Measurements from ENCODE around the gene ASIC2. TPM values are rescaled to one million over a fixed set of nuclear protein-coding genes. Genes with fewer than 3 reads are reported as not detected.

The ASIC2 gene
- total and polyA plus RNA-seq, 7 donors, result 0.01 TPM; not detected in 6

GRCh38 chr17:33201283-33201682 is 91.8 kb downstream of the ASIC2 start:
- H3K27me3 ChIP-seq (ENCODE audit: insufficient read depth in 3 of 3, low read length in 2 of 3), result peaks cover 0 to 10% (median 0%) of the 10 kb centered on the region in 3 donors
- H3K9me3 ChIP-seq, result no peaks in the 10 kb centered on the region
- intact Hi-C loops (cut with DNase I), result no loop called here
- DNase-seq (no peak), ATAC-seq (no peak)
- no peaks in the 10 kb centered on the region for H3K36me3 ChIP-seq (ENCODE audit: insufficient read depth in 1 of 2, low read depth in 1 of 2)
- H3K4me1 ChIP-seq, result no peaks in the 10 kb centered on the region
- 63 to 76% (median 67%) methylated on average over 4 of the region's 4 CpGs for WGBS, 3 donors
- H3K4me3 ChIP-seq, result no peak overlapping the region
- TF ChIP-seq CTCF (IDR thresholded peaks at IDR 0.05), result no peak
- H3K27ac ChIP-seq, result no peak overlapping the region

DNA sequence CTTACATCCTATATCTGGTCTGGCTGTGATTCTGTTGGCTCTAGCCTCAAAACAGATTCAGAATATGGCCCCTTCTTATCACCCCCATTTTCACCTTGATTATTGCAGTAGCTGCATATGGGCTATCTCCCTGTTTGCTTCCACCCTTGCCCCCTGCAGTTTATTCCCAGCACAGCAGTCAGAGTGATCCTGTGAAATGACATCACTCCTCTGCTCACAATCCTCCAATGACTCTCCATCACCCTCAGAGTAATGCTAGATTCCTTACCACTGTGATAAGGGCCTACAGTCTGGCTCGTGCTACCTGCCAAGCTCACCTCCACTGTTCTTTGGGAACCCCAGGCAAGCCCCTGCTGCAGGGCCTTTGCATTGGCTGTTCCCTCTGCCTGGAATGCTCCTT is 92.5 kb downstream of the ASIC2 start:
- Histone ChIP-seq H3K36me3 (ENCODE audit: insufficient read depth in 1 of 2, low read depth in 1 of 2) (no peaks in the 10 kb centered on the region), H3K27me3 (ENCODE audit: insufficient read depth in 3 of 3, low read length in 2 of 3) (peaks cover 0 to 8% (median 0%) of the 10 kb centered on the region in 3 donors), H3K4me3 (no peak overlapping the region), H3K27ac (no peak overlapping the region), H3K4me1 (no peaks in the 10 kb centered on the region), H3K9me3 (no peaks in the 10 kb centered on the region)
- WGBS, 3 donors, result 27 to 48% (median 40%) methylated on average over 1 of the region's 1 CpG
- DNase-seq (no peak), ATAC-seq (no peak)
- intact Hi-C loops (cut with DNase I), result no loop called here
- no peak for TF ChIP-seq CTCF (IDR thresholded peaks at IDR 0.05)

- TF ChIP-seq CTCF (IDR thresholded peaks at IDR 0.05), result no peak
- DNase-seq (no peak), ATAC-seq (no peak)
- H3K27me3 ChIP-seq (ENCODE audit: insufficient read depth in 3 of 3, low read length in 2 of 3), result peaks cover 0 to 5% (median 0%) of the 10 kb centered on the region in 3 donors
- H3K27ac ChIP-seq, result no peak overlapping the region
- H3K4me3 ChIP-seq, result no peak overlapping the region
- H3K9me3 ChIP-seq, result no peaks in the 10 kb centered on the region
- H3K4me1 ChIP-seq, result no peaks in the 10 kb centered on the region
- WGBS, 3 donors, result 63 to 74% (median 69%) methylated on average over 12 of the region's 12 CpGs
- no peaks in the 10 kb centered on the region for H3K36me3 ChIP-seq (ENCODE audit: insufficient read depth in 1 of 2, low read depth in 1 of 2)
- intact Hi-C loops (cut with DNase I), result no loop called here
Measured at GRCh38 chr17:33199571-33200510, 93.3 kb downstream of the ASIC2 start.

GRCh38 chr17:33198954-33199353 is 94.1 kb downstream of the ASIC2 start:
- WGBS, 3 donors, result 59 to 80% (median 67%) methylated on average over 5 of the region's 5 CpGs
- Histone ChIP-seq H3K4me3 (no peak overlapping the region), H3K9me3 (no peaks in the 10 kb centered on the region), H3K27me3 (ENCODE audit: insufficient read depth in 3 of 3, low read length in 2 of 3) (peaks cover 0 to 5% (median 0%) of the 10 kb centered on the region in 3 donors), H3K4me1 (no peaks in the 10 kb centered on the region), H3K36me3 (ENCODE audit: insufficient read depth in 1 of 2, low read depth in 1 of 2) (no peaks in the 10 kb centered on the region), H3K27ac (no peak overlapping the region)
- DNase-seq, result no peak
- TF ChIP-seq CTCF (IDR thresholded peaks at IDR 0.05), result no peak
- ATAC-seq, result no peak
- intact Hi-C loops (cut with DNase I), result no loop called here
